HG03159 (cell line): ENCODE data around the gene APC2.
"Not testable (repeated sequence)": the region's sequence is repeated elsewhere in the genome, so short reads cannot be mapped to it uniquely, and the experiment has no call there.

Source experiments
- ATAC-seq: cut with Tn5 transposase; IDR thresholded peaks from one replicate; pipeline ENCODE4 v1.9.1; 2021; ENCODE audit warnings: mild to moderate bottlenecking, moderate library complexity; ENCODE audit not compliant: unreplicated experiment

Gene APC2

DNA sequence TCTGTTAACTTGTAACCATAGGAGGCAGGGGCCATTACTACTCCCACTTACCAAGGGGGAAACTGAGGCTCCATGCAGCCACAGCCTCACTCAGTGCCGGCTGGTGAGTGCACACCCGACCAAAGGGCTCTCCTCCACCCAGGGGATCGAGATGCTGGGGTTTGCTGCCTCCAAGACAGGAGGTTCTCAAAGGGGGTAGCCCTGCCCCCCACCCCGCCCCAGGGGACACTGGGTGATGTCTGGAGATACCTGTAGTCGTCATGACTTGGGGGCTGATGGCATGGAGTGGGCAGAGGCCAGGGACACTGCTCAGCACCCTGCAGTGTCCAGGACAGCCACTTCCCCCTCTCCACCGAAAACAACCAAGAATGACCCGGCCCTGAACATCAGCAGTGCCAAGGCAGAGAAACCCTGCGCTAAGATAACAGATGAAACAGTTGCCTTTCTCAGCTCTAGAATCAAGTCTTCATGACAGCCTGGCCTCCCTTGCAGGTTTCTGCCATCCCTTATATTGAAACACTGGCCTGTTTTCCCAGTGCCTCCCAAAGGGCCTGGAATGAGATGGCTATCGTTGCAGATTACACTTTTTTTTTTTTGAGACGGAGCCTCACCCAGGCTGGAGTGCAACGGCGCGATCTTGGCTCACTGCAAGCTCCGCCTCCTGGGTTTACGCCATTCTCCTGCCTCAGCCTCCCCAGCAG lies 44.3 kb downstream of the APC2 start:
- ATAC-seq = no peak

DNA sequence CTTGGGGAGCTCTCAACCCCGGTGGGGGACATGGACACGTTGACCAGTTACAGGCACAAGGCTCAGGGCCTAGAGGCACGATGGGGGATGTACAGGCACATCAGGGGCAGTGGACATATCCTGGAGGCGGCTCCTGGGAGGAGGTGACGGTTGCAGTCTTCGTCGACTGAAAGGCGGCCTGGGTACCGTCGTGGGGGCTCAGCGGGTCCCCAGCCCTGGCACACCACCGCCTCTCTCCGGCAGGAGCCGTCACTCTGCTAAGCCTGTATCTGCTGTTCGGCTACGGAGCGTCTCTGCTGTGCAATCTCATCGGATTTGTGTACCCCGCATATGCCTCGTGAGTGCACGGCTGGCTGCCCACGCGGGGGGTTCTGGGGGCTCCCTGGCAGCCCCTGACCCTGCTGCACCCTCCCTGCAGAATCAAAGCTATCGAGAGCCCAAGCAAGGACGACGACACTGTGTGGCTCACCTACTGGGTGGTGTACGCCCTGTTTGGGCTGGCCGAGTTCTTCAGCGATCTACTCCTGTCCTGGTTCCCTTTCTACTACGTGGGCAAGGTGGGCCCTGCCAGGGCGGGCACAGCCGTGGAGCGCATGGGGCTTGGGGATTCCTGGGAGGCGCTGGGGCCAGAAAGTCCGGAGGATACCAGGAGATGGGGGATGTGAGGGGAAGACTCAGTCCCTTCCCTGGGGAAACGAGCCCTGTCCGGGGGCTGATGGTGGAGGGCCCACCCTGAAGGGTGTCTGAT lies 45.3 kb downstream of the APC2 start:
- ATAC-seq = no peak

DNA sequence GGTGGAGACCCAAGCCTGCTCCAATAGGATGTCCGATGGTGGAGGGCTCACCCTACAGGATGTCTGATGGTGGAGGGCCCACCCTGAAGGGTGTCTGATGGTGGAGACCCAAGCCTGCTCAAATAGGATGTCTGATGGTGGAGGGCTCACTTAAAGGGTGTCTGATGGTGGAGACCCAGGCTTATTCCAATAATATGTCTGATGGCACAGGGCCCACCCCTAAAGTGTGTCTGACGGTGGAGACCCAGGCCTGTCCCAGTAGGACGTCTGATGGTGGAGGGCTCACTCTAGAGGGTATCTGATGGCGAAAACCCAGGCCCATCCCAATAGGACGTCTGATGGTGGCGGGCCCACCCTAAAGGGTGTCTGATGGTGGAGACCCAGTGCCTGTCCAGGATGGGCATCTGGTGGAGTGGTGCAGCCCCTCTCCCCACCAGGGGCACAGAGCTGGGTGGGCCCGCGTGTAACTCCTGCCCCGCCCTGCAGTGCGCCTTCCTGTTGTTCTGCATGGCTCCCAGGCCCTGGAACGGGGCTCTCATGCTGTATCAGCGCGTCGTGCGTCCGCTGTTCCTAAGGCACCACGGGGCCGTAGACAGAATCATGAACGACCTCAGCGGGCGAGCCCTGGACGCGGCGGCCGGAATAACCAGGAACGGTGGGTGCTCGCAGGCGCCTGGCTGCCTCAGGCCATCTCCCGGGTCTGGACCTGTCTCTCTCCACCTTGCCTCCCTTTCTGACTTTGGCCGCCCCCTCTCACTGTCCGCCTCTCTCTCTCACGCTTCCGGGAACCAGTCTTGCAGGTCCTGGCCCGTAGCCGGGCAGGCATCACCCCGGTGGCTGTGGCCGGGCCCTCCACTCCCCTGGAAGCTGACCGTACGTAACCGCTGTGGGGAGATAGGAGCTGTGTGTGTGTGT lies 46.1 kb downstream of the APC2 start:
- no peak for ATAC-seq

DNA sequence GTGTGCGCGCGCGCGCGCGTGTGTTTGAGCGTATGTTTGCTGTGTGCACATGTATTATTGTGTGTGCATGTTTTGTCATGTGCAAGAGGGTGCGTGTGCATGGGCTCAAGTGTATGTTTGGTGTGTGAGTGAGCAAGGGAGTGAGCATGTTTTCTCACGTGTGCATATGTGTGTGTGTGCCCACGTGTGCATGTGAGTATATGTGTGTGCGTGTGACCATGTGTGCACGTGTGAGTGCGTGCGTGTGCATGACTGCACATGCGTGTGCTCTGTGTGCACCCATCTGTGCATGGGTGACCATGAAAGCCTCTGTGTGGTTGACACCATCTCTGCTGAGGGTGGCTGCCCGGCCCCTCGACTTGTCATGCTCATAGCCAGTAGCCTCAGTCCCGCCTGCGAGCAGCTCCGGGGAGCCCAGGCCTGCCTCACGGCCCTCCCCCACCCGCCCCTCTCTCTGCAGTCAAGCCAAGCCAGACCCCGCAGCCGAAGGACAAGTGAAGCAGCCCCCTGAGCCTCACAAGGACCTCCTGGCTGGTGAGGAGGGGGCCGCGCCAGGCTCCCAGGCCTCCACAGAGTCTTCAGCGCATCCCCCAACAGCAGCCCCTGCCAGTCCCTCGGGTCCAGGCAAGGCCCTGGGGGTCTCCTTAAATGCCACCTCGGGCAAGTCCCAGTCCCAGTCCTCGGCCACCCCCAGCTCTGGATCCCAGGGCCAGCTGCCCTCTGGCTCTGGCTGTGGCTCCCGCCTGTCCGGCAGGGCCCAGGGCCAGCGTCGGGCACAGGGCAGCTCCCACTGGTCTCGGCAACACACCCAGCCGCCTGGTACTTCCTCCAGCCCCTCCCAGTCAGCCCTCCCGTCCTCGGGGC lies 47.0 kb downstream of the APC2 start:
- ATAC-seq = no peak

DNA sequence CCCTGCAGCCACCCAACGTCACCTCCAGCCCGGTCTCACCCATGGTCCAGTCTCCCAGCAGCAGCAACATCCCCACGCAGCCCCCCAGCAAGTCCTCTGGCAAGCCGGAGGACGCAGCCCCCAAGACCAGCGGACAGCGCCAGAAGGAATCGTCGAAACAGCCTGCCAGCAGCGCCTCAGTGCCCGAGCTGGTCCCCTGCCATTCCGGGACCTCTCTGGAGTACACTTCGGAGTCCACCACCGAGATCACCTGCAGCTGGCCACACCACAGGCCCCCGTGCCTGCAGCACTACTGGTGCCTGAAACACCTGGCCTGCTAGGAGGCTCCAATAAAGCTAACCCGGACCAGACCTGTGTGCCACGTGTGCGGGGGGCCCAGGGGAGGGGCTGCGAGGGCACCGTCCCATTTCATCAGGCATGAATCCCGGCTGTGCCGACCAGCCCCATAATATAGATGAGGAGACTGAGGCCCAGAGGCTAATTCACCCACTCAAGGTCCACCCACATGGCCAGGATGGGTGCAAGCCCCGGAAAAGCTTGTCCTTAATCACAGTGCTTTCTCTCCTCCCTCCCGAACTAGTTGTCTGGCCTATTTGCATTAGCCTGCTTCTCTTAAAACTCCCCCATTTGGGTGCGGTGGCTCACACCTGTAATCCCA lies 47.8 kb downstream of the APC2 start:
- no peak for ATAC-seq

DNA sequence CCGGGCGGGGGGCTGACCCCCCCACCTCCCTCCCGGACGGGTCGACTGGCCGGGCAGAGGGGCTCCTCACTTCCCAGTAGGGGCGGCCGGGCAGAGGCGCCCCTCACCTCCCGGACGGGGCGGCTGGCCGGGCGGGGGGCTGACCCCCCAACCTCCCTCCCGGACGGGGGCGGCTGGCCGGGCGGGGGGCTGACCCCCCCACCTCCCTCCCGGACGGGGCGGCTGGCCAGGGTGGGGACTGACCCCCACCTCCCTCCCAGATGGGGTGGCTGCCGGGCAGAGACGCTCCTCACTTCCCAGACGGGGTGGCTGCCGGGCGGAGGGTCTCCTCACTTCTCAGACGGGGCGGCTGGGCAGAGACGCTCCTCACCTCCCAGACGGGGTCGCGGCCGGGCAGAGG lies 49.3 kb downstream of the APC2 start:
- ATAC-seq = not testable (repeated sequence)

DNA sequence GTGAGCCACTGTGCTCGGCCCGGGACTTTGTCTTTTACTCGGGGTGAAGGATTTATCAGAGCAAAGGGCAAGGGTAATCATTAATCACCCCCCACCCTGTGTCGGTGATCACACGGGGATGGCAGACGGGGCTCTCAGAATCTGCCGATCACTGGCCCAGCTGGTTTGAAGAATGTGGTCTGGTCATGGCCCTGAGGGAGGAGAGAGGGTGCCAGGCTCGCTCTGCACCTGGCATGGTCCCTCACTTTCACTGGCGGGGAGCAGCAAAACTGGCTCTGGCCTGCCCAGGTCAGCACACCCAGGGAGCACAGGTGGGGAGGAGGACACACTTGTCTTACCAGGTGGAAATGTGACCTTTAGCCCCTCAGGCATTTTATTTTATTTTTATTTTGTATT lies 51.3 kb downstream of the APC2 start:
- ATAC-seq = no peak

DNA sequence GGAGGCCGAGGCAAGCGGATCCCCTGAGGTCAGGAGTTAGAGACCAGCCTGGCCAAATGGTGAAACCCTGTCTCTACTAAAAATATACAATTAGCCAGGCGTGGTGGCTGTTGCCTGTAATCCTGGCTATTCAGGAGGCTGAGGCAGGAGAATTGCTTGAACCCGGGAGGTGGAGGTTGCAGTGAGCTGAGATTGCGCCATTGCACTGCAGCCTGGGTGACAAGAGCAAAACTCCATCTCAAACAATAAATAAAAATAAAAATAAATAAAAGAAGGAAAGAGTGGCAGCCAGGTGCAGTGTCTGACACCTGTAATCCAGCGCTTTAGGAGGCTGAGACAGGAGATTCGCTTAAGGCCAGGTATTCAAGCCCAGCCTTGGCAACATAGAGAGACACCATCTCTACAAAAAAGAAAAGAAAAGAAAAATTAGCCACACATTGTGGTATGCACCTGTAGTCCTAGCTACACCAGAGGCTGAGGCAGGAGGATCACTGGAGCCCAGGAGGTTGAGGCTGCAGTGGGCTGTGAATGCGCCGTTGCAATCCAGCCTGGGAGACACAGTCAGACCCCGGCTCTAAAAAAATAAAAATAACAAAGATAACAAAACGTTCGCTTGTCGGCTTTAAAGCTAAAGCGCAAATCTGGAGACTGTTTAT lies 52.6 kb downstream of the APC2 start:
- no peak for ATAC-seq

DNA sequence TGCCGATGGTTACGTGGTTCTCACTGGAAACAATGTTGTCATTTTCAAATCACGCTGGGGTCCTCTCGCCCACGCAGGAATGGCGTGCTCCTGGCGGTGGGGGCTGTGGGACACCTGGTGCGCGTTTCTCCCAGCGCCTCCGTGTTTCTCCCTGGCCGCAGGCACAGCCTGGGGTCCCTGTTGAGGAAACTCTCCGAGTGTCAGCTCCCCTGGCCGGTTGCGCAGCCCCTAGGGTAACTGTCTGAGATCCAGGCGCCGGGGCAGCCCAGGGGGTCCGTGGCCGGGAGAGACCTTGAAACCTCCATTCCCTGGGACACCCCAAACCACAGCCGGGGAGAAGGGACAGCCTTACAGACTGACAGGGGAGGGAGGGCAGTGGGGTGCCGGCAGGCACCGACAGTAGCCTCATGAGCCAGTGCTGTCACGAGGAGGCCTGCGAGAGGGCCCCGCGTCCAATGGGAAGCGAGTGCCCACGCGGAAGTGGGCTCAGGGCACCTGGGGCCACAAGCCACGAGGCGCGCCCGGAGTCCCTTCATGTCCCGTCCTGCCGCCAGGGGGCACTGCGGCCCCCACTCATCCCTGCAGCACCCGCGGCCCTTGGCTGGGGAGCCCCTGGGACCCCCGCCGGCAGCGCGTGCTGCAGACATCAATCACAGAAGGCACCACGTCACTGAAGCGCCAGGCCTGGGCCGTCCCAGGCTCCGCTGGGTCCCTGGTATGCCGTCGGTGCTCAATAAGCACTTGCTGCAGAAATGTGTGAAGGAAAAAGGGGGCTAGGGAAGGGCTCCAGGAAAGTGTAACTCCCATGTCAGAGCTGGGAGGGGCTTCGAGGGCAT lies 53.4 kb downstream of the APC2 start:
- ATAC-seq = no peak

DNA sequence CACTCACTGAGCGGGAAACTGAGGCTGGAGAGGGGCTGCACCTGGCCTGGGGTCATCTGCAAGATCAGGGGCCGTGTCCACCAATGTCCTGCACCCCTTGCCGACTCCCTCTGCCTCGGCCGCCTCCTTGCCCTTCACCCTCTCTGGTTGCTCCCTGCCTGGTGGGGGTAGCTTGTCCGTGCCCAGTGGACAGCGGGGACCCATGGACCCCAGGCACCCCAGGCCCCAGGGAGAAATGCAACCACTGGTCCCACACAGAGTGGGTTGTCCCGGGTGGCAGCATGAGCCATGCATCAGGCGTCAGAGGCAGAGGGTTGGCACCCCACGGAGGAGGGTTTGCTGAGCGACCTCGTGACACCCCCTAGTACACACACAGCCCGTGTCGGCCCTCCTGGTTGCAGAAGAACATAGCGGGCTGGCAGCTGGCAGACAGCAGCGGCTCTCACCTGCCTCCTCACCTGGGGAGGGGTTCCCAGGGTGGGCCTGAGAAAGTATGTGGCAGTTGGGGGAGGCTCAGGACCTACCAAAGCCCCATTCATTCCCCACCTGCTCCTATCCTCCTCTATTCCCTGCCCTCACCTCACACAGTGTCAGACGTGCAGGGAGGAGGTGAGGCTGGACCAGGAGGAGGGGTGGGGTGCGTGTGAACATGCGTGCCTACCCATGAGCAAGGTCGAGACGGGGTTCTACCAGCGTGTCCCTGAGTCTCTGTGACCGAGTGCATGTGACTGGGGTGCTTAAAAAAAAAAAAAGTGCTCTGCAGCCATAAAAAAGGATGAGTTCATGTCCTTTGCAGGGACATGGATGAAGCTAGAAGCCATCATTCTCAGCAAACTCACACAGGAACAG lies 54.2 kb downstream of the APC2 start:
- ATAC-seq = no peak

DNA sequence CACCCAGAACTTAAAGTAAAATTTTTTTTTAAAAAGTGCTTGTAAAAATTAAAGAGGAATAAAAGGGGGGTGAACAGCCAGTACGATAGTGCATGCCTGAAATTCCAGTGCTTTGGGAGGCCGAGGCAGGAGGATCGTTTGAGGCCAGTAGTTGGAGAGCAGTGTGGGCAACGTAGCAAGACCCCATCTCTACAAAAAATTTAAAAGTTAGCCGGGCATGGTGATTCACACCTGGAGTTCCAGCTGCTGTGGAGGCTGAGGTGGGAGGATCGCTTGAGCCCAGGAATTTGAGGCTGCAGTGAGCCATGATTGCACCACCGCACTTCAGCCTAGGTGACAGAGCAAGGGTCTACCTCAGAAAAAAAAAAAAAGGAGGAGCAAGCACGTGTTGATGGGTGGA lies 55.1 kb downstream of the APC2 start:
- no peak for ATAC-seq

DNA sequence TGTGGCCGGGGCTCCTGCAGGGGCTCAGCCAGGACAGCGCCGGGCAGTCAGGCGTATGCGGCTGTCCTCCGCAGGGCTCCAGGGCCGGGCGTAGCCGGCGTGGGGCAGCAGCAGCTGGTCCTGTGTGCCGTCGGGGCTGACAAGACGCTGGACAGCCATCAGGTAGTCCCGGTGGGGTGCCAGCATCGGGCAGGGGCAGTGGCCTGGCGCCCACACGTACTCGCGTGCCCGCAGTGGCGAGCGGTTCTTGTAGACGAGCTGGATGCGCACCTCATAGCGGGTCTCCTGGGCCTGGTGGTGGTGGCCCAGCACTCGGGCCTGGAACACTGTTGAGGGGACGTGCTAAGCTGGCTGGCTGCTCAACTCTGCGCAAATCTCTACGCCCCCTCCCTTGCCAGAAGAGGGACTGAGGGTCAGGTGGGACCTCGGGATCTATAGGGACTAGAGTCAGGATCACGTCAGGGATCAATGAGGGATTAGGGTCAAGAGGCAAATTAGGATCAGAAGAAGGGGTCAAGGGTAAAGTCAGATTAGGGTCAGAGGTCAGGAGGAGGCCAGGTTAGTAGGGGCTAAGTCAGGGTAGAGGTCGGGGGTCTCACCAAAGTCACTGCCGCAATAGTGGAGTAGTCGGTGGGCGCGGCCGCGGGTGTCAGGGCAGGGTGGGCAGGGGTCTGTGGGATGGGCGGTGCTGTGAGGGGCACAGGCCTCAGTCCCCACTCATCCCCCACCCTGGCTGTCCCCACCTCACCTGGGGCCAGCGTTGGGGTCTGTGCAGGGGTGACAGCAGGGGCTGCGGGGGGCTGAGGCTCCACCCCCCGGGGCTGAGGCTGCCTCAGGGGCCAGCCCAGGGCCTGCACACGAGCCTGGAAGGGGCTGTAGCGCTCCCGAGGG lies 56.3 kb downstream of the APC2 start:
- no peak for ATAC-seq

DNA sequence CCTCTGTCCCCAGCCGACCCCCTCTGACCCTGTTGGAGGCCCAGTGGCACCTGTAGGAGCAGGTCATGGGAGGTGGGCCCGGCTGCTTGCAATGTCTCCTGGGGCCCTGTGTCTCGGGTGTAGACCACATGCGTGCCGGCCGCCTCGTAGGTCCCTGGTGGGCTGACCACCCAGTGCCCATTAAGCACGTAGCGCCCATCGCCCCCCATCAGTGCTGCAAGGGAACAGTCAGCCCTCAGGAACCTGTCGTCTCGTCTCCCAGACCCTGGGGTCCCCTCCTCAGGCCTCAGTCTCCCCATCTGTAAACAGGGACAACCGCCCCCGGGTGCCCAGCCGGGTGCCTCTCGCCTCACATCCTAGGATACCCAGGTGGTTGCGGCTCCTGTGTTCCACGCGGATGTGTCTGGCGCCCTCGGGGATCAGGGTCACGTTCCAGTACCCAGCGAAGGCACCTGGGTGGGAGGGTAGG lies 57.3 kb downstream of the APC2 start:
- ATAC-seq = no peak

DNA sequence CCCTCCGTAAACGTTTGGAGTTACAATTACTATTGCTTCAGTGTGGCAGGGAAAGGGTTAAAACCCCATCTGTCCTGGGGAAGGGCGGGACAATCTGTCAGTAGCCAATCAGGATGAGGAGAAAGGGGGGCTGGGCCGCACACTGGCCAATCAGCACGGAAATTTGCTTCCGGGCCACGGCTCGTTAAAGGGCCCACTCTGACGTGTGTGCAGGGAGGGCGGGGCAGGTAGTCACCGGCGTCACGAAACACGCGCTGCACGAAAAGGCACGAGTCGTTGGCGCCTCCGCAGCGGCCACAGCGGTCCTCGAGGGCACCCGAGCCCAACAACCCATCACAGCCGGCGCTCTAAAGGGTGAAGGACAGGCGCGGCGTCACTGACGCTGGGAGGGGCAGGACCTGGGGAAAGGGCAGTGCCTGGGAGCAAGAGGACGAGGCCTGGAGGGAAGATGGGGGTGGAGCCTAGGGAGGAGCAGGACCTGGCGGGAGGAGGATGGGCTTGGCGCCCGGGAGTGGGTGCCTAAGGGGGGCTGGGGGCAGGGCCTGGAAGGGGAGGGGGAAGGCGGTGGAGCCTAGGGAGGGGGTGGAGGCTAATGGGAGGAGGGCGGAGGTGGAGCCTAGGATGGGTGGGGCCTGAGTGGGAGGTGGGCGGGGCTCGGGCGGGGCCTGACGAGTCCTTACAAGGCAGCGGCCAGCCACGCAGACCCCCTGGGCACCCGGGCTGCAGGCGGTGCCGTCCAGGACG lies 58.0 kb downstream of the APC2 start:
- ATAC-seq = no peak

DNA sequence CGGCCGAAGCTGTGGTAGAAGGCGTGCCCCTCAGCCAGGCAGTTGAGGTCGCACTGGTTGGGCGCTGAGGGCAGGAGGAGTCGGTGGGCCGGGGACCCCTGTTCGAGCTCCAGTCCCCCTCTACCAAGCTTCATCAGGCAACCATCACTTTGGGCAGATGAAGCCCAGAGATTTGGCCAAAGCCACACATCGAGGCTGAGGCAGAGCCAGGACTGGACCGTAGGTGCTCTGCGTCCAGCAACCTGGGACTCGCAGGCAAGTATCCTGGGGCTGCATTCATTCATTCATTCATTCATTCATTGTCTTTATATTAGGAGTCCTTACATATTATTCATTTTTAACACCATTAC lies 58.6 kb downstream of the APC2 start:
- no peak for ATAC-seq
